HG03571 (cell line): Measurements from ENCODE around the gene PI16.
"Not testable (repeated sequence)": the region's sequence is repeated elsewhere in the genome, so short reads cannot be mapped to it uniquely, and the experiment has no call there.

Experiments used
- ATAC-seq: cut with Tn5 transposase; IDR thresholded peaks from one replicate; pipeline ENCODE4 v1.9.1; 2021; ENCODE audit not compliant: unreplicated experiment

The PI16 gene

GRCh38 chr6:36971921-36972673, 17.6 kb downstream of the PI16 start:
- no peak for ATAC-seq

- no peak for ATAC-seq
These were observed 18.7 kb downstream of the PI16 start for GRCh38 chr6:36973190-36973589.

- no peak for ATAC-seq
These were observed 19.1 kb downstream of the PI16 start for GRCh38 chr6:36973647-36974046.

GRCh38 chr6:36975231-36976006, 20.9 kb downstream of the PI16 start:
- ATAC-seq = no peak

GRCh38 chr6:36976007-36976264, 21.4 kb downstream of the PI16 start:
- no peak for ATAC-seq

GRCh38 chr6:36976509-36976908, 22.0 kb downstream of the PI16 start:
- ATAC-seq = no peak

GRCh38 chr6:36976931-36977330, 22.4 kb downstream of the PI16 start:
- no peak for ATAC-seq

GRCh38 chr6:36977470-36977941, 23.0 kb downstream of the PI16 start:
- ATAC-seq = no peak

- ATAC-seq = no peak
These were observed 24.1 kb downstream of the PI16 start for GRCh38 chr6:36978421-36979346.

GRCh38 chr6:36979347-36979742, 24.8 kb downstream of the PI16 start:
- no peak for ATAC-seq

- no peak for ATAC-seq
These were observed 25.6 kb downstream of the PI16 start for GRCh38 chr6:36980129-36980528.

GRCh38 chr6:36980876-36981619, 26.5 kb downstream of the PI16 start:
- no peak for ATAC-seq

GRCh38 chr6:36983538-36983937, 29.0 kb downstream of the PI16 start:
- ATAC-seq = no peak

- ATAC-seq = no peak
These were observed 30.3 kb downstream of the PI16 start for GRCh38 chr6:36984581-36985416.

GRCh38 chr6:36985417-36985807, 30.9 kb downstream of the PI16 start:
- ATAC-seq = no peak

- ATAC-seq = peak; percentile 71
These were observed 31.5 kb downstream of the PI16 start, which contains the start of gene MTCH1 for GRCh38 chr6:36985808-36986703. MTCH1 (minus strand) TSS chr6:36986196; CDS start chr6:36986173, 23 bp downstream.

- no peak for ATAC-seq
These were observed 32.1 kb downstream of the PI16 start for GRCh38 chr6:36986704-36987047.

- ATAC-seq = no peak
These were observed 34.7 kb downstream of the PI16 start for GRCh38 chr6:36989264-36989663.

- ATAC-seq = not testable (repeated sequence)
These were observed 35.9 kb downstream of the PI16 start for GRCh38 chr6:36990401-36990800.
